GM18858 (cell line): ENCODE measurements around the gene PKN2.
"Not testable (repeated sequence)": the region's sequence is repeated elsewhere in the genome, so short reads cannot be mapped to it uniquely, and the experiment has no call there.

Experiments used
- ATAC-seq: cut with Tn5 transposase; IDR thresholded peaks from one replicate; pipeline ENCODE4 v1.9.1; 2021; ENCODE audit not compliant: unreplicated experiment

PKN2 gene

GRCh38 chr1:88876573-88877365 is 192.7 kb downstream of the PKN2 start:
- no peak for ATAC-seq

- ATAC-seq: no peak
Measured at GRCh38 chr1:88877382-88877825, 193.3 kb downstream of the PKN2 start.

GRCh38 chr1:88877911-88878310 is 193.8 kb downstream of the PKN2 start:
- no peak for ATAC-seq

GRCh38 chr1:88878731-88879130 is 194.7 kb downstream of the PKN2 start:
- no peak for ATAC-seq

GRCh38 chr1:88880717-88881116 is 196.6 kb downstream of the PKN2 start:
- ATAC-seq: not testable (repeated sequence)

- ATAC-seq: no peak
Measured at GRCh38 chr1:88883156-88883555, 199.1 kb downstream of the PKN2 start.
